SIG-M5 treated with dmso at 0.1 percent for 504 hours (cell line): ENCODE results near the gene AHSP.
"Not testable (repeated sequence)": the region's sequence is repeated elsewhere in the genome, so short reads cannot be mapped to it uniquely, and the experiment has no call there.

Experiments used
- DNase-seq: peaks from one replicate; lab custom pipeline; 2025; ENCODE audit not compliant: unreplicated experiment; lab: John Stamatoyannopoulos, UW

Gene AHSP

GRCh38 chr16:31527734-31528274 is at the start of gene AHSP:
Gene AHSP, plus strand, starts transcription at chr16:31527900. Its CDS starts 240 bp downstream, at chr16:31528140.
- no peak for DNase-seq

GRCh38 chr16:31478956-31479355 is 48.7 kb upstream of the AHSP start:
- no peak for DNase-seq

- DNase-seq, result no peak
Observed at GRCh38 chr16:31479751-31480150, 47.9 kb upstream of the AHSP start.

DNA sequence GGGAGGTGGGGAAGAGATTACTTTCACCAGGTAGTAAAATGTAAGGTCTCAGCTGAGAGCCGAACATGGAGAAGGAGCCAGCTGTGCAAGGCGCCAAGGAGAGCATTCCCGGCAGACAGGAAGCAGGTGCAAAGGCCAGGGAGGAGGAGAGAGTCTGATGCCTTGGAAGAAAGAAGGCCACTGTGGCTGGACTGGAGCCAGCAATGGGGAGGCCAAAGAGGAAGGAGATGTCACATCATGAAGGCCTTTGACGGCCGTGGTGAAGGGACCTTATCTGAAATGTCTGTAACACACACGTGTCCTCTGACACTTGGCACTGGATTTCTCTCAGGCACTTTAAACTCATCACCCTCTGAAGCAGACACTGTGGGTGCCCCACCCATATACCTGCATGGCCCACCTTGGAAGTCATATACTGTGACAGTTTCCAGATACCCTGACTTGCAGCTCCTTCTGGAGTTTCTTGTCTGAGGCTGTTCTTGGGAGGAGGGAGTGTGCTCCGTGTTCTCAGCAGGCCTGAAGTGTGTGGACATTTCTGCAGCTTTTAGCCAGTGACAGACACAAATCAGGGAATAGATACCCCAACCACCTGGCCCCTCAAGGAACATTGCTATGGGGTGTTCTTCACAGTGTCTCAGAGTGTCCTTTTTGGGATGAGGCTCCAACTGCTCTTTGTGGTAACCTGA is 46.7 kb upstream of the AHSP start:
- DNase-seq, result no peak

GRCh38 chr16:31483081-31483480 is 44.6 kb upstream of the AHSP start, which contains the start of gene SLC5A2:
Gene SLC5A2, plus strand, starts transcription at chr16:31483123. Its CDS starts 14 bp downstream, at chr16:31483137.
- no peak for DNase-seq

GRCh38 chr16:31484048-31484447 is 43.7 kb upstream of the AHSP start:
- not testable (repeated sequence) for DNase-seq

- DNase-seq, result no peak
Observed at GRCh38 chr16:31484491-31485171, 43.1 kb upstream of the AHSP start.

DNA sequence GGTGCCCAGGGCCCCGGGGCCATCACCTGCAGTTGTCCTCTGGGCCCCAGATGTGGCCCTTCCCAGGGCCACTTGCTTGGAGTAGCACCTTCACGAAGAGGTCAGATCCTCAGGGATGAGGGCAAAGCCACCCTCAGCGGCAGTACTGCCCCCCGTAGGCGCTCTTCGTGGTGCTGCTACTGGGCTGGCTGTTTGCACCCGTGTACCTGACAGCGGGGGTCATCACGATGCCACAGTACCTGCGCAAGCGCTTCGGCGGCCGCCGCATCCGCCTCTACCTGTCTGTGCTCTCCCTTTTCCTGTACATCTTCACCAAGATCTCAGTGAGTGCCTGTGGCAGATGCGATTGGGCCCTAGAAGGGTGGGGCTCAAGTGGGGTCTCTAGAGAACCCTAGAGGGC is 42.1 kb upstream of the AHSP start:
- DNase-seq, result no peak

GRCh38 chr16:31486045-31486444 is 41.7 kb upstream of the AHSP start:
- DNase-seq, result no peak

DNA sequence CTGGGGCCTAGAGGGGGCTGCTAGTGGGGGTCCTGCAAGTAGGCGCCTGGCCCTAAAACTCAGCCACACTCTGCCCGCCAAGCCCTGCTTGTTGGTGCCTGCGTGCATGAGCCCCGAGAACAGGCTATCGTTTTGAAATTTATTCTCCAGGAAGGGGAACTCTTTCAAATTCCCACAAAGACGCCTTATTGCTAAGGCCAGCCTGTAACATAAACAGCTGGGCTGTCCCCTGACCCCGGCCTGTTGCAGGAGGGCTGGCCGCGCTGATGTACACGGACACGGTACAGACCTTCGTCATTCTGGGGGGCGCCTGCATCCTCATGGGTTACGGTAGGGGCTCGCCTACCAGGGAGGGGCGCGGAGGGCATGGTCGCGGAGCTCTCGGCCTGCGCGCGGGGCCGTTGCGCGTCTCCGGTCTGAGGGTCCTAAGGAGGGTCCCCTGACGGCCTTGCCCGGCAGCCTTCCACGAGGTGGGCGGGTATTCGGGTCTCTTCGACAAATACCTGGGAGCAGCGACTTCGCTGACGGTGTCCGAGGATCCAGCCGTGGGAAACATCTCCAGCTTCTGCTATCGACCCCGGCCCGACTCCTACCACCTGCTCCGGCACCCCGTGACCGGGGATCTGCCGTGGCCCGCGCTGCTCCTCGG is 40.5 kb upstream of the AHSP start:
- DNase-seq, result no peak

DNA sequence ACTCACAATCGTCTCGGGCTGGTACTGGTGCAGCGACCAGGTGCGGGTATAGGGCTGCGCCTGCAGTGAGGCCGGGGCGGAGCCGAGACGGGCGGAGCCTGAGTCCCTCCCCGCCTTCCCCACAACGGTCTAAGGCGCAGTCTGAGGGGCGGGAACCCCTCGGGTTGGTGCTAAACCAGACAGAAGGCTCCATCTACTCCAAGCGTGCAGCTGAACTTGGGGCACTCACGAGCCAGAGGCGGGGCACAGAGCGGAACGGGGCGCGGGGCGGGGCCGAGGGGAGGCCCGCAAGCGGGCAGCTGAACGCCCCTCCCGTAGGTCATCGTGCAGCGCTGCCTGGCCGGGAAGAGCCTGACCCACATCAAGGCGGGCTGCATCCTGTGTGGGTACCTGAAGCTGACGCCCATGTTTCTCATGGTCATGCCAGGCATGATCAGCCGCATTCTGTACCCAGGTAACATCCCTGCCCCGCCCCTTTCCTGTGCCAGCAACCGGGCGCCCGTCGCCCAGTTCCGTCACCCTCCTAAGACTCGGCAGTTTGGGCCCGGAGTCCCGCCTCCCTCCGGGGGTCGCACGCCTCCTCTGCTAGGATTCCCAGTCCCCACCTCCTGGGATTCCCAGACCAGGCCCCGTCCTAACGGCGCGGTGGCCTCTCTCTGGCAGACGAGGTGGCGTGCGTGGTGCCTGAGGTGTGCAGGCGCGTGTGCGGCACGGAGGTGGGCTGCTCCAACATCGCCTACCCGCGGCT is 39.8 kb upstream of the AHSP start:
- DNase-seq, result no peak

DNA sequence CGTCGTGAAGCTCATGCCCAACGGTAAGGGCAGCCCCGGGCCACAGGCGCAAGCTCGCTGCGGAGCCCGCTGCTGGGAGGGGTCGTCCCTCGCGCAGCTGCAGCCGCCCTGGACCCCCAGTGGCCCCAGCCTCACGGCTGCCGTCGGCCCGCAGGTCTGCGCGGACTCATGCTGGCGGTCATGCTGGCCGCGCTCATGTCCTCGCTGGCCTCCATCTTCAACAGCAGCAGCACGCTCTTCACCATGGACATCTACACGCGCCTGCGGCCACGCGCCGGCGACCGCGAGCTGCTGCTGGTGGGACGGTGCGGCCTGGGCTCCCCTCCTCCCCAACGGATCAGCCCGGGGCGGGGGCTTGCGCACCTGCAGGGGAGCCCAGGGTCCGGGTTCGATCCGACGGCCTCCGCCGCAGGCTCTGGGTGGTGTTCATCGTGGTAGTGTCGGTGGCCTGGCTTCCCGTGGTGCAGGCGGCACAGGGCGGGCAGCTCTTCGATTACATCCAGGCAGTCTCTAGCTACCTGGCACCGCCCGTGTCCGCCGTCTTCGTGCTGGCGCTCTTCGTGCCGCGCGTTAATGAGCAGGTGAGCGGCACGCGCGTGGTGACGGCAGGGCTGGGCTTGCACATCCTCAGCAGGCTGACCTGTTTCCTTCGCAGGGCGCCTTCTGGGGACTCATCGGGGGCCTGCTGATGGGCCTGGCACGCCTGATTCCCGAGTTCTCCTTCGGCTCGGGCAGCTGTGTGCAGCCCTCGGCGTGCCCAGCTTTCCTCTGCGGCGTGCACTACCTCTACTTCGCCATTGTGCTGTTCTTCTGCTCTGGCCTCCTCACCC is 39.0 kb upstream of the AHSP start:
- no peak for DNase-seq

DNA sequence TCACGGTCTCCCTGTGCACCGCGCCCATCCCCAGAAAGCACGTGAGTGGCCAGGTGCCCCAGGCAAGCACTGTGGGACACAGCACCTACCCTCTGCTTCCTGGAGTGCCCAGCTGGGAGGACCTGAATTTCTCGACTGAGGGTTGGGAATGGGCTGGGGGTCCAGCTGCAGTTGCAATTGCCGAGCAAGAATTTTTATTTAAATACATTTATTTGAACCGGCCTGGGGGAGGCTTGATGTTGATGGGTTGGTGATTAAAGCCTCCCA is 38.5 kb upstream of the AHSP start:
- no peak for DNase-seq

DNA sequence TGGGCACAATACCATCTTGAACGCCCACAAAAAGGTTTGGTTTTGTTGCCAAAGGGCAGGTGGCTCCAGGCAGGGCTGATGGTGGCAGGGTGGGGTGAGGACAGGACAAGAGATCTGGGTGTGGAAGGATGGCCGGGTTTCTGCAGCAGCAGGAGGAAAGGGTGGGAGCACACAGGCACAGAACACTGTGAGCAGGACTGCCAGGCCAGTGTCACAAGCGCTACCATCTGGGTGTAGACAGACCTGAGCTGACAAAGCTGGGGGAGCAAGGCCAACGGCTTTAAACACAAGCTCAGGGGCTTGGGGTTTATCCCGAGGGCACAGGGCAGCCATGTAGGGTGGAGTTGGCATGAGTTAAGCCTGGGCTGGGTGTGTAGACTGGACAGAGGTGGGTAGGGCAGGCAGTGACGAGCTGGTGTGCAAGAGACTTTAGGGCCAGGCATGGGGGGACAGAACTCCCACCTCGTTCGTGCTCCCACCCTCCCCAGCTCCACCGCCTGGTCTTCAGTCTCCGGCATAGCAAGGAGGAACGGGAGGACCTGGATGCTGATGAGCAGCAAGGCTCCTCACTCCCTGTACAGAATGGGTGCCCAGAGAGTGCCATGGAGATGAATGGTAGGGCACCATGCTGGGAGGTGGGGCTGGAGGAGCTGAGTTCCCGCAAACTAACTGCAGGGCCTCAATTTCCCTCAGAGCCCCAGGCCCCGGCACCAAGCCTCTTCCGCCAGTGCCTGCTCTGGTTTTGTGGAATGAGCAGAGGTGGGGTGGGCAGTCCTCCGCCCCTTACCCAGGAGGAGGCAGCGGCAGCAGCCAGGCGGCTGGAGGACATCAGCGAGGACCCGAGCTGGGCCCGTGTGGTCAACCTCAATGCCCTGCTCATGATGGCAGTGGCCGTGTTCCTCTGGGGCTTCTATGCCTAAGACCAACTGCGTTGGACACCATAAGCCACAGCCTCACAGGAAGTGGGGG is 37.8 kb upstream of the AHSP start:
- no peak for DNase-seq

DNA sequence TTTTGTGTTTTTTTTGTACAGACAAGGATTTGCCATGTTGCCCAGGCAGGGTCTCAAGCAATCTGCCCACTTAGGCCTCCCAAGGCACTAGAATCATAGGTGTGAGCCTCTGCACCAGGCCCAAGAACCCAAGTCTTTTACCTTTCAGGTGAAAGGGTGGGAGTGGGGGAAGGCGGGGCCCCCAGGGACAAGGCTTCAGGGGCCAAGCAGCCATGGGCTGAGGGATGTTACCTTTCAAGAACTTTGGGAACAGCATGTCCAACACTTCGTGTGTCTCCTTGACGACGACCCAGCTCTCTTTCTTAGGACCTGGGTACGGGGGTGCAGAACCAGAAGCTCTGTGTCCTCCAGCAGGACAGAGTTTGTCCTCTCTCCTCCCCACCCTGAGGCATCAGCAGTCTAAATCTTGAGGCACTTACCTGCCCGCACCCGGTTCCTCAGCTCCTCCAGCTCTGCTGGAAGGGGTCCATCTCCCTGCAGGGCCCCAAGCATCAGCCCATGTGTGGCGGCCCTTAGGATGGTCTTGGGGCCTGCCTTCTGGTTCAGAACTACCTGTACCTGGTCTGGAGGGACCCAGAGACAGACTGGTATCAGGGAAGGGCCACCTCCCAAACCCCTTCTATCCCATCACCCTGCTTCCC is 35.8 kb upstream of the AHSP start:
- no peak for DNase-seq

- no peak for DNase-seq
Observed at GRCh38 chr16:31493506-31494125, 34.1 kb upstream of the AHSP start.

DNA sequence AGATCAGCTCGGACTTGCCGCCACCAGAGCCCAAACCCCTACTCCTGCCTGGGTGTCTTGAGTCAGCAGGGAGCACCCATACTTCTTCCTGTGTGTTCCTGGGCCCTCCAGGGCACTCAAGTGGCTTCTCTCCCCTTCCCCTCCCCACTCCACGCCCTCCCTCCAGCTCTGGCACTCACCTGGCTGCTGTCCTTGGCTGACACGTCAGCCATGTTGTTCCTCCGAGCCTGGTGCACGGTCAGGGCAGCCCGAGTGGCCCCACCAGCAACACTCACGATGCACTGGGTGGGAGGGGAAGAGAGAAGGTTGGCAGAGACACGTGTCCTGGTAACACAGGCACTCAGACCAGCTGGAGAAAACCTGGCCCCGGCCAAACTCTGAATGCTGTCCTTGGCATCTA is 31.0 kb upstream of the AHSP start:
- no peak for DNase-seq

GRCh38 chr16:31498493-31498892 is 29.2 kb upstream of the AHSP start:
- no peak for DNase-seq

DNA sequence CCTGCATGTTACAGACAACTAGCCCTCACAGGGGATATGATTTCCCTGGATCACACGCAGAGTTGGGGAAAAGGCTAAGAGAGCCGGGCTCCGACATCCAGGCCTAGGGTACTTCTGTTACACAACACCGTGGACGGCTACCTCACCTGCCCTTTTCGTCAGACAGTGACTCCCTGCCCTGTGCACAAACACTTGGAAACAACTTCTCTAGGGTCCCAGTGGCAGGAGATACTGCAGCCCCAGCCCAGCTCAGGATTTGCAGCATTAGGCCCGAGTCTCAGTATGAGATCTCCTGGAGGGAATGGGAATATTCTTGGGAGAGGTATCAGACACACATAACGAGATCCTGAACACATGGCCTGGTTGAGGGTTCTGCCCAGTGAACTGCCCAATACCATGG is 27.8 kb upstream of the AHSP start:
- DNase-seq, result no peak
